ENCODE results near the gene CTAGE6.
"Not testable (repeated sequence)": the region's sequence is repeated elsewhere in the genome, so short reads cannot be mapped to it uniquely, and the experiment has no call there.

Gene CTAGE6

DNA sequence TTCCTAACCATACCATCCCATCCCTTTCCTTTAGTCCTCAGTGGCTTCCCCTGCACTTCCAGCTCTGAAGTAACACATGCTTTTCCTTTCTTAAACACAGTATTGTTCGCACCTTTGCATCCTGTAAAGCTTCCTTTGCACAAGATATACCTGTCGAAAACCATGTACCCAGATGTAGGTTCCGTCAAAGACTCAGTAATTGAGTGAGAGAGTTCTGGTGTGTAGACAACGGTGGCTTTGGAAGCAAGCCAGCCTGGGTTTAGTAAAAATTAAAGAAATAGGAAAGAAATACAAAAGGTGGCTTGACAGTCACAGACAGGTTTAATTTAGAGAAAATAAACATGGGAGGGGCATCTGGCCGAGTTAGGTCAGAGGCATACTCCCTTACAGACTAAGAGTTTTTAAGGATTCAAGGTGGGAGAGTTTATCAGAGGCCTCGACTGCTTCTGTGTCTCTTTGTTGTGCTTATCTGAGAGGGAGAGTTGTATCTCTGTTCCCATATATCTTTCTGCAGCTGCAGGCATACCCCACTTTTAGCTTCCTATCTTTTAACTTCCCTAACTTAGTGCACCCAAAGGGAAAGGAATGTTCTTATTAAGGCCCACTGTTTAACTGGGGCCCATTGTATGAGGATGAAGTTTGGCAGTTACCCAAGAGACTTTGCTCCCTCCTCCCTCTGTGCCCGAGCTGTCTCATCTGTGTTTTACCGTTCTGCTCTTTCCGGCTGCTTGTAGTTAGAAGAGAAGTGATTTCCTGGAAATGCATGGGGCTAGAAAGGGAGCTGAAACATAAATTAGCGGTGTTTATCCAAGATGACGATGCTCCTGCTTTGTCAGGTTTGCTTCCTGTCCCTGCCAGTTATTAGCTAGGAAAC lies 42.7 kb downstream of the CTAGE6 start:
- DNase-seq: not testable (repeated sequence)

DNA sequence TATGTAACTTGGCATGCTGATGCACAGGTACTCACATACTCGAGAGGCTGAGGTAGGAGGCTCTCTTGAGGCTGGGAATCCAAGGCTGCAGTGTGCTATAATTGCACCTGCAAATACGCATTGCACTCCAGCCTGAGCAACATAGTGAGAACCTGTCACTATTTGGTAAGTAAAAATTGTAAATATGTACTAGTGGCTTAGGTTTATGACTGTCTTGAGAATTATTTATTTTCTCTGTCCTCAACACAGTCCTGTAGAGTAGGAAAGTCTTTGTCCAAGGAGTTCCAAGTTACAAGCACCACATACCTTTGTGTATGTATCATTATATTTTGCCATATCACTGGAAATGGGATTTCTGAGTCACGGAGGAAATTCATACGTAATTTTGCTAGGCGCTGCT lies 45.1 kb downstream of the CTAGE6 start:
- DNase-seq: not testable (repeated sequence)

DNA sequence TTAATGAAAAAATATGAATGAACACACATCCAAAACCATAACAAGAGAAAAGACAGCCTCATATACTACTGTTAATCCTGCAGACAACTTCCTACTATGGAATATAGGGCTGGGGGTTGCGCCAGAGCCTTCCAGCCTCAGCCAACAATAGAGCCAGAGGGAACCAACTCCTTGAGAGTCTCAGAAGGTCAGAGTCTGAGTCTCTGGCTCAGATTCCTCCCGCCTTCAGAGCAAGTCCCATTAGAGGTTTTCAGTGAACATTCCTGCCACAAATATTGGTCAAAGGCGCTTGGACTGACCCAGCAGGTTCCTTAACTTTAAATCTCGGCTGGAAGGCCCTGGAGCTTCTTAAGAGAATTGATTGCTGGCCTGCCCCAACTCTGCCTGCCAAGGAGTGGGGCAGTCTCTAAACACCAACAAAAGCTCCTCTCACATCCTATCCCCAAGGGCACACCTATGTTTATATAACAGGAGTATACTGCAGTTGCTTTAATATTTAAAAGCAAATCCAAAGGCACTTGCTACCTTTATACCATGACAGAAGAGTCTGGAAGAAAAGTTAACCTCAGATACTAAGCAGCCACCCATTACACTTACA lies 45.7 kb downstream of the CTAGE6 start:
- not testable (repeated sequence) for DNase-seq

DNA sequence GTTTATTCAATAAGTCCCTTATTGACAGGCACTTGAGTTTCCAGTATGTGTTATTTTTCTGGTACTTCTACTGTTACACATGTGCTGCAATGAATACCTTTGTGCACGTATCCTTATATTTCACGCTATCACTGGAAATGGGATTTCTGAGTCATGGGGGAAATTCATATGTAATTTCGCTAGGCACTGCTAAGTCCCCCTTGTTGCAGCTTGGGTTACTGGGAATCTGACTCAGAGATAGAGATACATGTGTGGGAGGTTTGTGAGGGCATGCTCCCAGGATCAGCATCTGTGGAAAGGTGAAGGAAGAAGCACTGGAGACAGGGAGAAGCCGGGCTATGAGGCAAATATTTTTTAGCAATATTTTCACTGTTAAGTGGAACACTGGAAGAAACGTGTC lies 47.6 kb downstream of the CTAGE6 start:
- not testable (repeated sequence) for DNase-seq
